GM12892 (cell line): ENCODE results near the gene DBN1.

Experiments used
- POLR2A ChIP-seq: IDR thresholded peaks from 2 replicates; pipeline ENCODE4 v1.6.1; 2011; ENCODE audit warnings: low read depth, low read length, control low read depth
- POLR2AphosphoS5 ChIP-seq: IDR thresholded peaks from 2 replicates; pipeline ENCODE4 v1.6.1; 2011; ENCODE audit warnings: low read depth, low read length, control low read depth
- TAF1 ChIP-seq: IDR thresholded peaks from 2 replicates; pipeline ENCODE4 v1.6.1; 2011; ENCODE audit warnings: low read depth, mild to moderate bottlenecking, control low read depth, low read length, borderline replicate concordance

GRCh38 chr5:177445052-177445916 is 28.1 kb downstream of the DBN1 start:
- TF ChIP-seq TAF1: no peak
- peak; percentile 44; the same call in 1 of the 2 replicates for TF ChIP-seq POLR2A
- TF ChIP-seq POLR2AphosphoS5: no peak
